HepG2 (cell line): ENCODE data around the gene ADARB1. TPM values are rescaled to one million over a fixed set of nuclear protein-coding genes. Genes with fewer than 3 reads are reported as not detected.

Experiments
- ATAC-seq: fragments of 200-7000 bp; cut with Tn5 transposase; 3 replicates; pipeline ENCODE4 v1.9.1; 2020; ENCODE audit warnings: mild to moderate bottlenecking, moderate library complexity
- BruUV-seq: library from RNA; stranded (reverse); fragments of 400-500 nt; replicated peaks from 2 replicates; lab custom pipeline; 2021; lab: Mats Ljungman, UMichigan
- CTCF ChIA-PET: fragments of 300-600 bp; formaldehyde crosslinking; extraction: SDS; loops from one replicate; lab custom pipeline; 2021; ENCODE audit warnings: low total read pairs, inconsistent platforms, low intra/inter-chr PET ratio; lab: Yijun Ruan, JAX
- POLR2A ChIA-PET: fragments of 350-600 bp; sonication (Branson Sonifier 250); formaldehyde crosslinking; loops from one replicate; lab custom pipeline; 2020; ENCODE audit warnings: antibody characterized with exemption, inconsistent platforms; lab: Yijun Ruan, JAX
- DNase-seq: peaks from one replicate; pipeline ENCODE4 v3.0.0-alpha.2; 2015; ENCODE audit warnings: low spot score
- FAIRE-seq: peaks from 3 replicates; lab custom pipeline; 2011; peaks lifted over from hg19 to GRCh38; lab: Jason Lieb, UNC
- H2AFZ ChIP-seq: one replicate; pipeline ENCODE4 v1.6.1; 2011; ENCODE audit warnings: low read length, inconsistent platforms
- H3K27ac ChIP-seq: fragments of 300-600 bp; 3 replicates; pipeline ENCODE4 v1.8.0; 2011; ENCODE audit warnings: mixed run types, mild to moderate bottlenecking, mixed read lengths, low read length, inconsistent platforms; ENCODE audit not compliant: insufficient read depth; ENCODE audit errors: extremely low read length
- H3K27me3 ChIP-seq, 2 experiments: fragments of 200-600 bp in 1 of 2; 2 replicates in 1 of 2; 3 replicates in 1 of 2; pipeline versions ENCODE4 v1.6.0 to v1.8.0; 2011; ENCODE audit warnings: low read length in 2 of 2, mild to moderate bottlenecking in 2 of 2, moderate library complexity in 2 of 2, inconsistent platforms in 1 of 2; ENCODE audit not compliant: insufficient read depth in 2 of 2, control insufficient read depth in 1 of 2
- H3K36me3 ChIP-seq, 2 experiments: fragments of 200-600 bp in 1 of 2; replicated peaks in 1 of 2; 2 replicates in 1 of 2; 3 replicates in 1 of 2; pipeline versions ENCODE4 v1.5.1 to v1.8.0; 2011; ENCODE audit warnings: low read length in 2 of 2, inconsistent platforms in 1 of 2; ENCODE audit not compliant: insufficient read depth in 2 of 2, control insufficient read depth in 1 of 2
- H3K4me1 ChIP-seq: 2 replicates; pipeline ENCODE4 v1.5.1; 2012; ENCODE audit warnings: low read length, inconsistent platforms; ENCODE audit not compliant: insufficient read depth
- H3K4me2 ChIP-seq: 2 replicates; pipeline ENCODE4 v1.6.0; 2011; ENCODE audit warnings: low read depth, low read length, inconsistent platforms
- H3K4me3 ChIP-seq, 3 experiments: fragments of 200-600 bp in 1 of 3; sonication (generic), shearing (Covaris generic) in 1 of 3; replicated peaks in 1 of 3; 2 replicates each; pipeline ENCODE4 v1.5.1; 2011 to 2016; ENCODE audit warnings: low read length in 3 of 3, inconsistent platforms in 2 of 3, low read depth in 2 of 3, mild to moderate bottlenecking in 2 of 3, control low read depth in 1 of 3, mixed read lengths in 1 of 3; ENCODE audit not compliant: insufficient read depth in 1 of 3
- H3K79me2 ChIP-seq: one replicate; pipeline ENCODE4 v1.6.1; 2011; ENCODE audit warnings: low read length, inconsistent platforms; ENCODE audit not compliant: insufficient read depth
- H3K9ac ChIP-seq: 2 replicates; pipeline ENCODE4 v1.6.0; 2011; ENCODE audit warnings: mild to moderate bottlenecking, low read depth, low read length, inconsistent platforms; ENCODE audit not compliant: insufficient read depth
- H3K9me3 ChIP-seq: 2 replicates; pipeline ENCODE4 v1.5.1; 2012; ENCODE audit warnings: mild to moderate bottlenecking, low read length
- H4K20me1 ChIP-seq: 2 replicates; pipeline ENCODE4 v1.6.0; 2011; ENCODE audit warnings: inconsistent platforms, mild to moderate bottlenecking, low read length, moderate library complexity; ENCODE audit not compliant: insufficient read depth
- CBX1 ChIP-seq: IDR thresholded peaks from one replicate; pipeline ENCODE4 v1.6.1; 2016; ENCODE audit warnings: antibody characterized with exemption, low read depth
- FOSL1 ChIP-seq: sonication (generic); formaldehyde crosslinking; IDR thresholded peaks from 2 replicates; pipeline ENCODE4 v1.9.0; 2021; ENCODE audit warnings: missing genetic modification reagents, borderline replicate concordance
- GZF1 ChIP-seq: sonication (generic); formaldehyde crosslinking; IDR thresholded peaks from 2 replicates; pipeline ENCODE4 v1.5.1; 2020; ENCODE audit warnings: mild to moderate bottlenecking, missing genetic modification reagents
- HOXA5 ChIP-seq: sonication (generic); formaldehyde crosslinking; IDR thresholded peaks from 2 replicates; pipeline ENCODE4 v1.4.0; 2020; ENCODE audit warnings: missing genetic modification reagents
- IKZF4 ChIP-seq: sonication (generic); formaldehyde crosslinking; IDR thresholded peaks from 2 replicates; pipeline ENCODE4 v1.5.1; 2020; ENCODE audit warnings: borderline replicate concordance, mild to moderate bottlenecking, low read depth, missing genetic modification reagents; ENCODE audit errors: not compliant biosample characterization
- JDP2 ChIP-seq: sonication (generic); formaldehyde crosslinking; IDR thresholded peaks from 2 replicates; pipeline ENCODE4 v1.8.1; 2022; ENCODE audit warnings: missing genetic modification reagents, borderline replicate concordance
- KLF15 ChIP-seq: sonication (generic); formaldehyde crosslinking; IDR thresholded peaks from 2 replicates; pipeline ENCODE4 v1.8.1; 2023; ENCODE audit warnings: borderline replicate concordance, mild to moderate bottlenecking, inconsistent platforms, missing genetic modification reagents, mixed read lengths
- PITX1 ChIP-seq: sonication (generic); formaldehyde crosslinking; IDR thresholded peaks from 2 replicates; pipeline ENCODE4 v1.5.1; 2020; ENCODE audit warnings: mild to moderate bottlenecking, missing genetic modification reagents
- SAP130 ChIP-seq: IDR thresholded peaks from 2 replicates; pipeline ENCODE4 v1.6.1; 2016; ENCODE audit warnings: low read depth
- SMAD3 ChIP-seq: sonication (generic); formaldehyde crosslinking; IDR thresholded peaks from 2 replicates; pipeline ENCODE4 v1.4.0; 2020; ENCODE audit warnings: missing genetic modification reagents
- SRY ChIP-seq: sonication (generic); formaldehyde crosslinking; IDR thresholded peaks from 2 replicates; pipeline ENCODE4 v1.8.0; 2022; ENCODE audit warnings: mild to moderate bottlenecking, missing genetic modification reagents
- TGIF2 ChIP-seq: IDR thresholded peaks from 2 replicates; pipeline ENCODE4 v1.6.1; 2016; ENCODE audit warnings: control low read depth, missing compliant biosample characterization
- ZFP1 ChIP-seq: IDR thresholded peaks from 2 replicates; pipeline ENCODE4 v1.6.1; 2016
- ZNF296 ChIP-seq: sonication (generic); formaldehyde crosslinking; conservative IDR thresholded peaks from 2 replicates; pipeline ENCODE4 v1.5.0; 2020; ENCODE audit warnings: mild to moderate bottlenecking, missing genetic modification reagents
- WGBS: methylation state at CpG from one replicate; pipeline ENCODE4 v1.1.6; 2017; ENCODE audit warnings: low lambda C conversion rate; 5-methylcytosine and 5-hydroxymethylcytosine counted together
- in situ Hi-C: cut with HindIII; loops from 2 replicates; pipeline ENCODE4 v1.10.0; 2017; ENCODE audit warnings: low pct_unique_long_range_greater_than_20kb; ENCODE audit not compliant: extremely low pct_ligation_motif_present
- intact Hi-C: fragments of 100-400 bp; cut with micrococcal nuclease; formaldehyde crosslinking; loops from one replicate; pipeline ENCODE4 v1.10.0; 2022; ENCODE audit not compliant: unreplicated experiment
- polyA plus RNA-seq, 8 experiments: library from polyadenylated mRNA; depleted of rRNA in 3 of 8; stranded (reverse) in 7 of 8; unstranded in 1 of 8; fragments of >200 nt; fragmentation: Illumina TruSeq in 4 of 8; extraction: Trizol in 4 of 8; gene quantifications; 2 replicates each; pipeline versions ENCODE4 v1.2.1 to v1.2.3, GENCODE V29; 2011 to 2016; ENCODE audit warnings: low read depth in 4 of 8, missing spikeins in 1 of 8, mixed read lengths in 1 of 8; ENCODE audit not compliant: insufficient read depth in 1 of 8
- total RNA-seq, 5 experiments: library from RNA; depleted of rRNA; stranded (reverse); fragments of >200 nt; fragmentation: Illumina TruSeq; extraction: Trizol; gene quantifications; 2 replicates each; pipeline ENCODE4 v1.2.3, GENCODE V29; 2016; ENCODE audit warnings: low read depth in 1 of 5
- TF ChIP-seq, protein P1 (sequence below): sonication (generic); formaldehyde crosslinking; IDR thresholded peaks from 2 replicates; pipeline ENCODE4 v1.4.0; 2020; ENCODE audit warnings: missing genetic modification reagents
- TF ChIP-seq, protein P2 (sequence below): sonication (generic); formaldehyde crosslinking; IDR thresholded peaks from 2 replicates; pipeline ENCODE4 v1.5.1; 2020; ENCODE audit warnings: missing genetic modification reagents, mild to moderate bottlenecking, borderline replicate concordance
- TF ChIP-seq, protein P3 (sequence below): sonication (generic); formaldehyde crosslinking; IDR thresholded peaks from 2 replicates; pipeline ENCODE4 v1.4.0; 2020; ENCODE audit warnings: missing genetic modification reagents, mild to moderate bottlenecking, borderline replicate concordance

ADARB1 gene
- total and polyA plus RNA-seq, 2 of the 13 experiments (the other 11 are each of a cell fraction or from before 2014, with no cell fraction given) = 6.6 to 10.0 TPM

GRCh38 chr21:45267390-45267760 is 193.0 kb downstream of the ADARB1 start:
- CTCF ChIA-PET = no interaction called here
- no peaks in the 10 kb centered on the region; the same call in 1 of the 2 replicates for H4K20me1 ChIP-seq
- DNase-seq (no peak), ATAC-seq (no peak), FAIRE-seq (no peak)
- peaks cover 17 to 61% of the 10 kb centered on the region in 2 experiments for H3K36me3 ChIP-seq
- H3K9me3 ChIP-seq = peaks cover 10% of the 10 kb centered on the region; the same call in 1 of the 2 replicates
- no peak overlapping the region for H2AFZ ChIP-seq
- in situ Hi-C loops = no loop called here
- H3K4me2 ChIP-seq = no peak overlapping the region
- no peak overlapping the region for H3K27ac ChIP-seq
- intact Hi-C loops = no loop called here
- POLR2A ChIA-PET = no interaction called here
- H3K4me3 ChIP-seq = no peak overlapping the region
- BruUV-seq = no TSS peak
- no peaks in the 10 kb centered on the region for H3K79me2 ChIP-seq
- no peaks in the 10 kb centered on the region for H3K27me3 ChIP-seq
- peaks cover 4% of the 10 kb centered on the region for H3K4me1 ChIP-seq
- TF ChIP-seq, protein P1, sequence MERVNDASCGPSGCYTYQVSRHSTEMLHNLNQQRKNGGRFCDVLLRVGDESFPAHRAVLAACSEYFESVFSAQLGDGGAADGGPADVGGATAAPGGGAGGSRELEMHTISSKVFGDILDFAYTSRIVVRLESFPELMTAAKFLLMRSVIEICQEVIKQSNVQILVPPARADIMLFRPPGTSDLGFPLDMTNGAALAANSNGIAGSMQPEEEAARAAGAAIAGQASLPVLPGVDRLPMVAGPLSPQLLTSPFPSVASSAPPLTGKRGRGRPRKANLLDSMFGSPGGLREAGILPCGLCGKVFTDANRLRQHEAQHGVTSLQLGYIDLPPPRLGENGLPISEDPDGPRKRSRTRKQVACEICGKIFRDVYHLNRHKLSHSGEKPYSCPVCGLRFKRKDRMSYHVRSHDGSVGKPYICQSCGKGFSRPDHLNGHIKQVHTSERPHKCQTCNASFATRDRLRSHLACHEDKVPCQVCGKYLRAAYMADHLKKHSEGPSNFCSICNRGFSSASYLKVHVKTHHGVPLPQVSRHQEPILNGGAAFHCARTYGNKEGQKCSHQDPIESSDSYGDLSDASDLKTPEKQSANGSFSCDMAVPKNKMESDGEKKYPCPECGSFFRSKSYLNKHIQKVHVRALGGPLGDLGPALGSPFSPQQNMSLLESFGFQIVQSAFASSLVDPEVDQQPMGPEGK = no peak
- TF ChIP-seq ZFP1 (CRISPR knock-in tag) (no peak), SAP130 (no peak), JDP2 (CRISPR knock-in tag) (no peak)
- TF ChIP-seq, all 625 proteins: peak for 0
- 100% methylated on average over 16 of the region's 16 CpGs for WGBS
- H3K9ac ChIP-seq = no peak overlapping the region

DNA sequence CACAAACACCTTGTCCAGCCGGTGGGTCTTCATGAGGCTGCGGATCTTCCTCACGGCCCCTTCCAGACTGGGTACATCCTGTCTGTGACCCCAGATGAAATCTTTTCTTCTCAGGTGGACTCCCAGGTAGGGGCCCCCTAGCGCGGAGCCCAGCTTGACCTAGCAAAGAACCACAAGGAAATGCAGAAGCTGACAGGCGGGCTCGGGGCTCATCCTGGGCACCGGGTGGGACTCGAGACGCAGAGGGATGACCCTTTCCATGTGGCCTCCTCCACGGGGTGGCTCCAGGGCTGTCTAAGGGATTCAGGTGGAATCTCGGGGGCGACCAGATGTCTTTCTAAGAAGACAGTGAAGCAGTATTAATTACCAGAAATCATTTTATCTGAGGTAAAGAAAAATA is 195.5 kb downstream of the ADARB1 start:
- WGBS = over 99% methylated on average over 13 of the region's 13 CpGs
- DNase-seq (no peak), ATAC-seq (no peak), FAIRE-seq (no peak)
- ChIA-PET CTCF (interaction anchor here (1.4 kb wide), 1 partner anchor 130 kb away, joined by 7 read pairs; no protein-coding TSS in a partner anchor), POLR2A (no interaction called here)
- Histone ChIP-seq H3K79me2 (no peaks in the 10 kb centered on the region), H3K4me2 (no peak overlapping the region), H3K4me1 (no peaks in the 10 kb centered on the region), H3K9ac (no peak overlapping the region), H3K4me3 (no peak overlapping the region), H3K36me3 (peaks cover 14 to 65% of the 10 kb centered on the region in 2 experiments), H3K9me3 (peaks cover 10% of the 10 kb centered on the region; the same call in 1 of the 2 replicates), H4K20me1 (no peaks in the 10 kb centered on the region; the same call in 1 of the 2 replicates), H2AFZ (no peak overlapping the region), H3K27me3 (no peaks in the 10 kb centered on the region), H3K27ac (no peak overlapping the region)
- BruUV-seq = no TSS peak
- in situ Hi-C loops (no loop called here), intact Hi-C loops (loop anchor here (5.0 kb wide), 1 partner anchor 128 kb away; no protein-coding TSS in a partner anchor)
- no peak for TF ChIP-seq HOXA5 (CRISPR knock-in tag)
- no peak for TF ChIP-seq SMAD3 (CRISPR knock-in tag)
- no peak for TF ChIP-seq CBX1
- TF ChIP-seq IKZF4 (CRISPR knock-in tag) = no peak
- no peak for TF ChIP-seq ZNF296 (CRISPR knock-in tag)
- TF ChIP-seq TGIF2 = no peak
- TF ChIP-seq, protein P2, sequence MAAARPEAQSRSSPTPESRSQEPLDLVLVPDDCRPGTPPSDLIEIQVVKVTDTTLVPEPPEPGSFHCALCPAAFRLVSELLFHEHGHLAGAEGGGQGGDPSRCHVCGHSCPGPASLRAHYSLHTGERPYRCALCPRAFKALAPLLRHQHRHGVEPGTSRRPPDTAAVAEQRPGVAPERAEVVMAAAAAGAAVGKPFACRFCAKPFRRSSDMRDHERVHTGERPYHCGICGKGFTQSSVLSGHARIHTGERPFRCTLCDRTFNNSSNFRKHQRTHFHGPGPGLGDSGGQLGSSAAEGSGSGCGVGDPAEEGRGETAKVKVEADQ (CRISPR knock-in tag) = no peak
- TF ChIP-seq FOSL1 (CRISPR knock-in tag) = no peak
- TF ChIP-seq, protein P3, sequence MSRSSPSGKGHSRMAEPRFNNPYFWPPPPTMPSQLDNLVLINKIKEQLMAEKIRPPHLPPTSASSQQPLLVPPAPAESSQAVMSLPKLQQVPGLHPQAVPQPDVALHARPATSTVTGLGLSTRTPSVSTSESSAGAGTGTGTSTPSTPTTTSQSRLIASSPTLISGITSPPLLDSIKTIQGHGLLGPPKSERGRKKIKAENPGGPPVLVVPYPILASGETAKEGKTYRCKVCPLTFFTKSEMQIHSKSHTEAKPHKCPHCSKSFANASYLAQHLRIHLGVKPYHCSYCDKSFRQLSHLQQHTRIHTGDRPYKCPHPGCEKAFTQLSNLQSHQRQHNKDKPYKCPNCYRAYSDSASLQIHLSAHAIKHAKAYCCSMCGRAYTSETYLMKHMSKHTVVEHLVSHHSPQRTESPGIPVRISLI = no peak
- TF ChIP-seq SRY (CRISPR knock-in tag) = no peak
- TF ChIP-seq PITX1 (CRISPR knock-in tag) = no peak
- TF ChIP-seq GZF1 (CRISPR knock-in tag) = no peak
- TF ChIP-seq KLF15 = no peak
